HL-60 (cell line): ENCODE results near the gene ARNT2.

ENCODE experiments used
- POLR2AphosphoS5 ChIP-seq: IDR thresholded peaks from 2 replicates; pipeline ENCODE4 v1.6.1; 2012; ENCODE audit warnings: low read depth
- TF ChIP-seq, protein P1 (sequence below): IDR thresholded peaks from 2 replicates; pipeline ENCODE4 v1.6.1; 2012; ENCODE audit warnings: low read depth; ENCODE audit not compliant: insufficient replicate concordance
- TF ChIP-seq, protein P2 (sequence below): IDR thresholded peaks from one replicate; pipeline ENCODE4 v1.5.1; 2011; ENCODE audit warnings: low read length, control low read depth, inconsistent platforms; ENCODE audit not compliant: insufficient read depth

DNA sequence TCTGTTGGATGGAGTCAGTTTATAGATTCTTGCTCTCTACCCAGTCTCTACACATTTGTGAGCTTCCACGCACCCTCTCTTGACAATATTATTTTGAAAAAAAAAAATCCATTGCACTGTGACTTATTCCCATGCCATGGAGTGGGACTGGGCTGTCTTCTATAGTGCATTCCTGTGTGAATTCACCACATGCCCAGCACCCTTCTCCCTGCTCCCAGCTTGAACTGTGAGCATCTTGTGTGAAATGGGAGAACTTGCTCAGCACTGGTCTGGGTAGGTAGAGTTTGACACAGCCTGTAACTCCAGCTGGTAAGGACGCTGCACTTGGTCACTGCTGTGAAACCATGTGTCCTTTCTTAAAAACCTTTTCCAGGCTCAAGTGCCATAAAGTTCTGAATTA lies 91.9 kb downstream of the ARNT2 start:
- TF ChIP-seq, protein P1, sequence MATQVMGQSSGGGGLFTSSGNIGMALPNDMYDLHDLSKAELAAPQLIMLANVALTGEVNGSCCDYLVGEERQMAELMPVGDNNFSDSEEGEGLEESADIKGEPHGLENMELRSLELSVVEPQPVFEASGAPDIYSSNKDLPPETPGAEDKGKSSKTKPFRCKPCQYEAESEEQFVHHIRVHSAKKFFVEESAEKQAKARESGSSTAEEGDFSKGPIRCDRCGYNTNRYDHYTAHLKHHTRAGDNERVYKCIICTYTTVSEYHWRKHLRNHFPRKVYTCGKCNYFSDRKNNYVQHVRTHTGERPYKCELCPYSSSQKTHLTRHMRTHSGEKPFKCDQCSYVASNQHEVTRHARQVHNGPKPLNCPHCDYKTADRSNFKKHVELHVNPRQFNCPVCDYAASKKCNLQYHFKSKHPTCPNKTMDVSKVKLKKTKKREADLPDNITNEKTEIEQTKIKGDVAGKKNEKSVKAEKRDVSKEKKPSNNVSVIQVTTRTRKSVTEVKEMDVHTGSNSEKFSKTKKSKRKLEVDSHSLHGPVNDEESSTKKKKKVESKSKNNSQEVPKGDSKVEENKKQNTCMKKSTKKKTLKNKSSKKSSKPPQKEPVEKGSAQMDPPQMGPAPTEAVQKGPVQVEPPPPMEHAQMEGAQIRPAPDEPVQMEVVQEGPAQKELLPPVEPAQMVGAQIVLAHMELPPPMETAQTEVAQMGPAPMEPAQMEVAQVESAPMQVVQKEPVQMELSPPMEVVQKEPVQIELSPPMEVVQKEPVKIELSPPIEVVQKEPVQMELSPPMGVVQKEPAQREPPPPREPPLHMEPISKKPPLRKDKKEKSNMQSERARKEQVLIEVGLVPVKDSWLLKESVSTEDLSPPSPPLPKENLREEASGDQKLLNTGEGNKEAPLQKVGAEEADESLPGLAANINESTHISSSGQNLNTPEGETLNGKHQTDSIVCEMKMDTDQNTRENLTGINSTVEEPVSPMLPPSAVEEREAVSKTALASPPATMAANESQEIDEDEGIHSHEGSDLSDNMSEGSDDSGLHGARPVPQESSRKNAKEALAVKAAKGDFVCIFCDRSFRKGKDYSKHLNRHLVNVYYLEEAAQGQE: no peak
- TF ChIP-seq, protein P2, sequence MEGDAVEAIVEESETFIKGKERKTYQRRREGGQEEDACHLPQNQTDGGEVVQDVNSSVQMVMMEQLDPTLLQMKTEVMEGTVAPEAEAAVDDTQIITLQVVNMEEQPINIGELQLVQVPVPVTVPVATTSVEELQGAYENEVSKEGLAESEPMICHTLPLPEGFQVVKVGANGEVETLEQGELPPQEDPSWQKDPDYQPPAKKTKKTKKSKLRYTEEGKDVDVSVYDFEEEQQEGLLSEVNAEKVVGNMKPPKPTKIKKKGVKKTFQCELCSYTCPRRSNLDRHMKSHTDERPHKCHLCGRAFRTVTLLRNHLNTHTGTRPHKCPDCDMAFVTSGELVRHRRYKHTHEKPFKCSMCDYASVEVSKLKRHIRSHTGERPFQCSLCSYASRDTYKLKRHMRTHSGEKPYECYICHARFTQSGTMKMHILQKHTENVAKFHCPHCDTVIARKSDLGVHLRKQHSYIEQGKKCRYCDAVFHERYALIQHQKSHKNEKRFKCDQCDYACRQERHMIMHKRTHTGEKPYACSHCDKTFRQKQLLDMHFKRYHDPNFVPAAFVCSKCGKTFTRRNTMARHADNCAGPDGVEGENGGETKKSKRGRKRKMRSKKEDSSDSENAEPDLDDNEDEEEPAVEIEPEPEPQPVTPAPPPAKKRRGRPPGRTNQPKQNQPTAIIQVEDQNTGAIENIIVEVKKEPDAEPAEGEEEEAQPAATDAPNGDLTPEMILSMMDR: no peak
- TF ChIP-seq POLR2AphosphoS5: no peak
